GM12878 (cell line): ENCODE data around the gene CIAPIN1. TPM values are rescaled to one million over a fixed set of nuclear protein-coding genes. Genes with fewer than 3 reads are reported as not detected.

ENCODE experiments used
- CBFB ChIP-seq: IDR thresholded peaks from 2 replicates; pipeline ENCODE4 v1.6.1; 2016; ENCODE audit warnings: antibody characterized with exemption, low read depth
- DPF2 ChIP-seq: fragments of 450-650 bp; IDR thresholded peaks from 2 replicates; pipeline ENCODE4 v1.6.1; 2017; ENCODE audit warnings: mild to moderate bottlenecking
- FOS ChIP-seq: IDR thresholded peaks from 3 replicates; pipeline ENCODE4 v1.6.1; 2011; ENCODE audit warnings: borderline replicate concordance; ENCODE audit not compliant: insufficient read length; ENCODE audit errors: extremely low read depth
- HDGF ChIP-seq: fragments of 450-650 bp; IDR thresholded peaks from 2 replicates; pipeline ENCODE4 v1.6.1; 2016; ENCODE audit warnings: antibody characterized with exemption
- NFYB ChIP-seq: IDR thresholded peaks from 2 replicates; pipeline ENCODE4 v1.6.1; 2011; ENCODE audit warnings: low read depth, mild to moderate bottlenecking, low read length, improper control_type of control experiment, moderate library complexity; ENCODE audit not compliant: insufficient read depth
- PAX8 ChIP-seq: fragments of 450-650 bp; IDR thresholded peaks from 2 replicates; pipeline ENCODE4 v1.6.1; 2017; ENCODE audit warnings: mild to moderate bottlenecking, moderate library complexity
- PRDM15 ChIP-seq: fragments of 450-650 bp; formaldehyde crosslinking; IDR thresholded peaks from 2 replicates; pipeline ENCODE4 v1.4.0; 2020; ENCODE audit warnings: mild to moderate bottlenecking, moderate library complexity
- RAD51 ChIP-seq: fragments of 450-650 bp; IDR thresholded peaks from 2 replicates; pipeline ENCODE4 v1.6.1; 2016; ENCODE audit warnings: moderate library complexity, mild to moderate bottlenecking, inconsistent platforms
- polyA plus RNA-seq, 11 experiments: library from polyadenylated mRNA; depleted of rRNA in 4 of 11; unstranded in 6 of 11; stranded (reverse) in 5 of 11; fragments of >200 nt; fragmentation: Nextera tagmentation in 4 of 11; fragmentation: Illumina TruSeq in 1 of 11; extraction: Ambion mirVana in 4 of 11; extraction: Trizol in 1 of 11; gene quantifications; 1 replicate in 1 of 11; 2 replicates in 10 of 11; pipeline versions ENCODE4 v1.2.1 to v1.2.3, GENCODE V29; 2011 to 2016; ENCODE audit warnings: inconsistent platforms in 2 of 11, missing spikeins in 2 of 11, low read depth in 1 of 11
- total RNA-seq, 4 experiments: library from RNA; depleted of rRNA in 3 of 4; stranded (reverse); fragments of >200 nt in 3 of 4; fragmentation: Illumina TruSeq in 1 of 4; extraction: Trizol in 1 of 4; gene quantifications; 2 replicates each; pipeline versions ENCODE4 v1.2.1 to v1.2.3, GENCODE V29; 2013 to 2021

Gene CIAPIN1
- total and polyA plus RNA-seq, 10 of the 15 experiments (the other 5 are each of a cell fraction or from before 2014, with no cell fraction given) = 46.2 to 150 (median 54.3) TPM

GRCh38 chr16:57485916-57486857 lies 39.0 kb upstream of the CIAPIN1 start, which contains the start of gene DOK4 (continued):
- TF ChIP-seq PAX8 (no peak), HDGF (peak; percentile 93), FOS (no peak), PRDM15 (no peak), DPF2 (peak; percentile 57; the same call in 1 of the 2 replicates), RAD51 (no peak), CBFB (no peak), NFYB (no peak)
